OCI-LY7 (cell line): ENCODE results near the gene TMPRSS5. TPM values are rescaled to one million over a fixed set of nuclear protein-coding genes. Genes with fewer than 3 reads are reported as not detected.

Experiments
- BruUV-seq: library from RNA; stranded (reverse); fragments of 400-500 nt; replicated peaks from 2 replicates; lab custom pipeline; 2021; lab: Mats Ljungman, UMichigan
- CTCF ChIA-PET: fragments of 300-600 bp; sonication (Branson Sonifier 250); formaldehyde crosslinking; loops from one replicate; lab custom pipeline; 2022; ENCODE audit warnings: antibody characterized with exemption; ENCODE audit not compliant: unreplicated experiment; lab: Charles Lee
- POLR2A ChIA-PET: fragments of 300-600 bp; sonication (Branson Sonifier 250); formaldehyde crosslinking; loops from one replicate; lab custom pipeline; 2022; ENCODE audit warnings: antibody characterized with exemption; lab: Charles Lee
- DNase-seq: peaks from one replicate; pipeline ENCODE4 v3.0.0-alpha.2; 2015; ENCODE audit warnings: low spot score
- H2AFZ ChIP-seq: fragments of 200-600 bp; sonication (generic), shearing (Covaris generic); 2 replicates; pipeline ENCODE4 v1.6.1; 2014; ENCODE audit warnings: mild to moderate bottlenecking, antibody characterized with exemption, low read length, moderate library complexity
- H3K27ac ChIP-seq: fragments of 200-600 bp; sonication (generic); 2 replicates; pipeline ENCODE4 v1.5.1; 2014; ENCODE audit warnings: mixed run types, low read depth, mild to moderate bottlenecking, moderate library complexity, low read length, inconsistent platforms; ENCODE audit not compliant: poor library complexity, severe bottlenecking
- H3K36me3 ChIP-seq: fragments of 200-600 bp; sonication (generic); 2 replicates; pipeline ENCODE4 v1.6.1; 2014; ENCODE audit warnings: mild to moderate bottlenecking, antibody characterized with exemption, low read length, moderate library complexity, mixed read lengths; ENCODE audit not compliant: insufficient read depth
- H3K4me1 ChIP-seq: fragments of 200-600 bp; sonication (generic); 2 replicates; pipeline ENCODE4 v1.5.1; 2014; ENCODE audit warnings: mild to moderate bottlenecking, low read length; ENCODE audit not compliant: insufficient read depth, poor library complexity, severe bottlenecking
- H3K4me2 ChIP-seq: fragments of 200-600 bp; sonication (generic); 2 replicates; pipeline ENCODE4 v1.6.1; 2014; ENCODE audit warnings: mild to moderate bottlenecking, low read length
- H3K4me3 ChIP-seq: fragments of 200-600 bp; sonication (generic); 2 replicates; pipeline ENCODE4 v1.5.1; 2014; ENCODE audit warnings: mild to moderate bottlenecking, low read depth, low read length; ENCODE audit not compliant: poor library complexity, severe bottlenecking
- H3K79me2 ChIP-seq: fragments of 200-600 bp; sonication (generic); 2 replicates; pipeline ENCODE4 v1.6.1; 2016; ENCODE audit warnings: low read depth, mild to moderate bottlenecking, low read length, moderate library complexity, mixed read lengths; ENCODE audit not compliant: insufficient read depth
- H3K9me2 ChIP-seq: fragments of 200-600 bp; sonication (generic); 2 replicates; pipeline ENCODE4 v1.6.1; 2016; ENCODE audit warnings: mild to moderate bottlenecking, low read length, mixed read lengths; ENCODE audit not compliant: insufficient read depth
- H3K9me3 ChIP-seq: fragments of 200-600 bp; sonication (generic); 2 replicates; pipeline ENCODE4 v1.6.1; 2014; ENCODE audit warnings: mild to moderate bottlenecking, mixed run types, low read length, mixed read lengths
- H4K20me1 ChIP-seq: fragments of 200-600 bp; sonication (generic); 2 replicates; pipeline ENCODE4 v1.6.1; 2014; ENCODE audit warnings: mild to moderate bottlenecking, antibody characterized with exemption, low read length, moderate library complexity, mixed read lengths; ENCODE audit not compliant: insufficient read depth
- CTCF ChIP-seq: fragments of 200-600 bp; sonication (generic); conservative IDR thresholded peaks from 2 replicates; pipeline ENCODE4 v1.5.1; 2014; ENCODE audit warnings: mild to moderate bottlenecking, antibody characterized with exemption, low read length, moderate library complexity, mixed read lengths
- EZH2phosphoT487 ChIP-seq: fragments of 200-600 bp; sonication (generic); IDR thresholded peaks from 2 replicates; pipeline ENCODE4 v1.6.1; 2018; ENCODE audit warnings: low read depth, borderline replicate concordance, mild to moderate bottlenecking, mixed run types, antibody characterized with exemption, low read length, moderate library complexity, mixed read lengths
- intact Hi-C: fragments of 100-400 bp; cut with micrococcal nuclease; formaldehyde crosslinking; loops from one replicate; pipeline ENCODE4 v1.10.0; 2022; ENCODE audit not compliant: unreplicated experiment
- total RNA-seq, 2 experiments: library from RNA; depleted of rRNA in 1 of 2; stranded (reverse); fragments of >200 nt in 1 of 2; shearing (Covaris generic) in 1 of 2; gene quantifications; 2 replicates each; pipeline ENCODE4 v1.2.3, GENCODE V29; 2014 to 2022

TMPRSS5 gene
- total RNA-seq, 2 experiments from 2014 or later = 0.50 to 0.65 TPM

GRCh38 chr11:113664069-113664980, 41.8 kb downstream of the TMPRSS5 start:
- Histone ChIP-seq H4K20me1 (no peaks in the 10 kb centered on the region), H3K4me1 (no peaks in the 10 kb centered on the region), H3K4me2 (no peak overlapping the region), H3K27ac (no peak overlapping the region), H3K9me3 (peaks cover 11% of the 10 kb centered on the region; the same call in 1 of the 2 replicates), H3K36me3 (no peaks in the 10 kb centered on the region), H2AFZ (no peak overlapping the region), H3K9me2 (no peaks in the 10 kb centered on the region), H3K4me3 (no peak overlapping the region), H3K79me2 (no peaks in the 10 kb centered on the region)
- intact Hi-C loops = no loop called here
- no TSS peak for BruUV-seq
- TF ChIP-seq CTCF (no peak), EZH2phosphoT487 (no peak)
- CTCF ChIA-PET = no interaction called here
- DNase-seq = no peak
- POLR2A ChIA-PET = no interaction called here

GRCh38 chr11:113663567-113663966, 42.5 kb downstream of the TMPRSS5 start:
- Histone ChIP-seq H3K4me2 (no peak overlapping the region), H3K79me2 (no peaks in the 10 kb centered on the region), H3K9me2 (no peaks in the 10 kb centered on the region), H2AFZ (no peak overlapping the region), H3K4me3 (no peak overlapping the region), H3K27ac (no peak overlapping the region), H4K20me1 (no peaks in the 10 kb centered on the region), H3K9me3 (peaks cover 11% of the 10 kb centered on the region; the same call in 1 of the 2 replicates), H3K36me3 (no peaks in the 10 kb centered on the region), H3K4me1 (no peaks in the 10 kb centered on the region)
- POLR2A ChIA-PET = no interaction called here
- intact Hi-C loops = no loop called here
- no TSS peak for BruUV-seq
- TF ChIP-seq CTCF = no peak
- no peak for TF ChIP-seq EZH2phosphoT487
- CTCF ChIA-PET = no interaction called here
- no peak for DNase-seq

GRCh38 chr11:113655771-113656170, 50.3 kb downstream of the TMPRSS5 start:
- ChIA-PET POLR2A (no interaction called here), CTCF (no interaction called here)
- H3K4me2 ChIP-seq = no peak overlapping the region
- H3K36me3 ChIP-seq = no peaks in the 10 kb centered on the region
- BruUV-seq = no TSS peak
- no peak for TF ChIP-seq EZH2phosphoT487
- no peak for TF ChIP-seq CTCF
- intact Hi-C loops = no loop called here
- H3K9me2 ChIP-seq = no peaks in the 10 kb centered on the region
- H4K20me1 ChIP-seq = no peaks in the 10 kb centered on the region
- no peaks in the 10 kb centered on the region for H3K79me2 ChIP-seq
- H3K4me3 ChIP-seq = no peak overlapping the region
- no peak overlapping the region for H3K27ac ChIP-seq
- no peaks in the 10 kb centered on the region for H3K4me1 ChIP-seq
- DNase-seq = no peak
- no peaks in the 10 kb centered on the region for H3K9me3 ChIP-seq
- no peak overlapping the region for H2AFZ ChIP-seq
